Smooth muscle cell (in vitro differentiated cells): ENCODE data around the gene SLC26A8. TPM values are rescaled to one million over a fixed set of nuclear protein-coding genes. Genes with fewer than 3 reads are reported as not detected.

ENCODE experiments used
- DNase-seq: peaks from one replicate; lab custom pipeline; 2025; ENCODE audit not compliant: unreplicated experiment; lab: John Stamatoyannopoulos, UW
- H2AFZ ChIP-seq: fragments of 200-600 bp; sonication (generic); 2 replicates; pipeline ENCODE4 v1.6.0; 2016; ENCODE audit warnings: antibody characterized with exemption, low read depth, mild to moderate bottlenecking
- H3F3A ChIP-seq: fragments of 200-600 bp; sonication (generic); 2 replicates; pipeline ENCODE4 v1.6.0; 2017; ENCODE audit warnings: antibody characterized with exemption, low read depth
- H3K27ac ChIP-seq: fragments of 200-600 bp; sonication (generic); 2 replicates; pipeline ENCODE4 v1.5.1; 2016; ENCODE audit warnings: low read depth, mild to moderate bottlenecking
- H3K27me3 ChIP-seq: fragments of 200-600 bp; sonication (generic); 2 replicates; pipeline ENCODE4 v1.6.1; 2016; ENCODE audit warnings: low read depth, mild to moderate bottlenecking
- H3K36me3 ChIP-seq: fragments of 200-600 bp; sonication (generic); 2 replicates; pipeline ENCODE4 v1.5.1; 2016; ENCODE audit warnings: low read depth
- H3K4me1 ChIP-seq: fragments of 200-600 bp; sonication (generic); 2 replicates; pipeline ENCODE4 v1.5.1; 2016; ENCODE audit warnings: low read depth
- H3K4me2 ChIP-seq: fragments of 200-600 bp; sonication (generic); 2 replicates; pipeline ENCODE4 v1.6.0; 2016; ENCODE audit warnings: mild to moderate bottlenecking
- H3K4me3 ChIP-seq: fragments of 200-600 bp; sonication (generic); 2 replicates; pipeline ENCODE4 v1.5.1; 2016; ENCODE audit warnings: mild to moderate bottlenecking
- H3K79me2 ChIP-seq: fragments of 200-600 bp; sonication (generic); 2 replicates; pipeline ENCODE4 v1.6.0; 2016; ENCODE audit warnings: low read depth, mild to moderate bottlenecking
- H3K9ac ChIP-seq: fragments of 200-600 bp; sonication (generic); 2 replicates; pipeline ENCODE4 v1.6.0; 2016; ENCODE audit warnings: low read depth
- H3K9me3 ChIP-seq: fragments of 200-600 bp; sonication (generic); replicated peaks from 2 replicates; pipeline ENCODE4 v1.5.1; 2016; ENCODE audit warnings: low read depth
- H4K20me1 ChIP-seq: fragments of 200-600 bp; sonication (generic); 2 replicates; pipeline ENCODE4 v1.6.0; 2016; ENCODE audit warnings: low read depth
- CTCF ChIP-seq: fragments of 200-600 bp; sonication (generic); IDR thresholded peaks from 2 replicates; pipeline ENCODE4 v1.5.1; 2017; ENCODE audit warnings: borderline replicate concordance, mild to moderate bottlenecking, antibody characterized with exemption; ENCODE audit not compliant: insufficient read depth, poor library complexity, severe bottlenecking
- whole genome bisulfite sequencing: methylation state at CpG from one replicate; pipeline ENCODE4 v1.1.7; 2016; ENCODE audit warnings: low lambda C conversion rate; 5-methylcytosine and 5-hydroxymethylcytosine counted together
- polyA plus RNA-seq: library from polyadenylated mRNA; unstranded; fragments of >200 nt; fragmentation: Nextera tagmentation; extraction: Ambion mirVana; gene quantifications from 2 replicates; pipeline ENCODE4 v1.2.1, GENCODE V29; 2016
- total RNA-seq: library from RNA; depleted of rRNA; stranded (reverse); fragments of >200 nt; gene quantifications from 2 replicates; pipeline ENCODE4 v1.2.3, GENCODE V29; 2014

SLC26A8 gene
- total and polyA plus RNA-seq, 2 experiments from 2014 or later, result 0.09 TPM; not detected in 1

- Histone ChIP-seq H3K9me3 (no peaks in the 10 kb centered on the region), H3K4me1 (peaks cover 12% of the 10 kb centered on the region), H3K4me2 (no peak overlapping the region), H3K9ac (no peak overlapping the region), H3K27me3 (no peaks in the 10 kb centered on the region), H4K20me1 (peaks cover 83% of the 10 kb centered on the region), H3F3A (peaks cover 10% of the 10 kb centered on the region), H3K36me3 (no peaks in the 10 kb centered on the region), H3K4me3 (no peak overlapping the region), H3K27ac (no peak overlapping the region), H2AFZ (no peak overlapping the region), H3K79me2 (peaks cover 52% of the 10 kb centered on the region)
- no peak for TF ChIP-seq CTCF
- 96% methylated on average over 3 of the region's 3 CpGs for WGBS
- no peak for DNase-seq
These were observed 46.8 kb upstream of the SLC26A8 start for GRCh38 chr6:36071281-36071680.

GRCh38 chr6:36070252-36070651 lies 45.8 kb upstream of the SLC26A8 start:
- no peak for DNase-seq
- no peak overlapping the region for H3K27ac ChIP-seq
- H3K4me2 ChIP-seq, result no peak overlapping the region
- H3K9me3 ChIP-seq, result no peaks in the 10 kb centered on the region
- H3K36me3 ChIP-seq, result no peaks in the 10 kb centered on the region
- peaks cover 52% of the 10 kb centered on the region for H3K79me2 ChIP-seq
- H2AFZ ChIP-seq, result no peak overlapping the region
- H3K9ac ChIP-seq, result no peak overlapping the region
- H3K4me3 ChIP-seq, result no peak overlapping the region
- TF ChIP-seq CTCF, result no peak
- WGBS, result 95% methylated on average over 3 of the region's 3 CpGs
- peaks cover 10% of the 10 kb centered on the region for H3F3A ChIP-seq
- H3K27me3 ChIP-seq, result no peaks in the 10 kb centered on the region
- H3K4me1 ChIP-seq, result peaks cover 12% of the 10 kb centered on the region
- peaks cover 85% of the 10 kb centered on the region for H4K20me1 ChIP-seq

GRCh38 chr6:36069573-36069972 lies 45.1 kb upstream of the SLC26A8 start:
- 84% methylated on average over 1 of the region's 1 CpG for whole genome bisulfite sequencing
- no peaks in the 10 kb centered on the region for H3K36me3 ChIP-seq
- no peaks in the 10 kb centered on the region for H3K27me3 ChIP-seq
- no peak overlapping the region for H3K4me3 ChIP-seq
- H3K9me3 ChIP-seq, result no peaks in the 10 kb centered on the region
- H3K27ac ChIP-seq, result no peak overlapping the region
- H3F3A ChIP-seq, result peaks cover 13% of the 10 kb centered on the region
- H2AFZ ChIP-seq, result no peak overlapping the region
- no peak for DNase-seq
- peaks cover 18% of the 10 kb centered on the region for H3K4me1 ChIP-seq
- H4K20me1 ChIP-seq, result peaks cover 90% of the 10 kb centered on the region
- H3K4me2 ChIP-seq, result no peak overlapping the region
- no peak for TF ChIP-seq CTCF
- peaks cover 59% of the 10 kb centered on the region for H3K79me2 ChIP-seq
- H3K9ac ChIP-seq, result no peak overlapping the region

- peaks cover 13% of the 10 kb centered on the region for H3F3A ChIP-seq
- WGBS, result 94% methylated on average over 3 of the region's 3 CpGs
- H4K20me1 ChIP-seq, result peaks cover 94% of the 10 kb centered on the region
- no peak overlapping the region for H3K4me2 ChIP-seq
- H3K4me3 ChIP-seq, result no peak overlapping the region
- H3K9ac ChIP-seq, result no peak overlapping the region
- H3K9me3 ChIP-seq, result no peaks in the 10 kb centered on the region
- no peaks in the 10 kb centered on the region for H3K27me3 ChIP-seq
- H3K36me3 ChIP-seq, result no peaks in the 10 kb centered on the region
- no peak overlapping the region for H3K27ac ChIP-seq
- DNase-seq, result no peak
- no peak for TF ChIP-seq CTCF
- peaks cover 68% of the 10 kb centered on the region for H3K79me2 ChIP-seq
- peaks cover 18% of the 10 kb centered on the region for H3K4me1 ChIP-seq
- no peak overlapping the region for H2AFZ ChIP-seq
These were observed 44.1 kb upstream of the SLC26A8 start for GRCh38 chr6:36068586-36068985.
